ENCODE data around the gene GATAD2A. TPM values are rescaled to one million over a fixed set of nuclear protein-coding genes. Genes with fewer than 3 reads are reported as not detected.

GATAD2A gene
- total RNA-seq, 6 experiments from 2014 or later = 23.9 to 59.6 (median 39.2) TPM

- DNase-seq (no peak), ATAC-seq (no peak)
- H3K27ac ChIP-seq = no peak overlapping the region
- no peaks in the 10 kb centered on the region for H3K4me1 ChIP-seq
- H3K36me3 ChIP-seq = no peaks in the 10 kb centered on the region
- H3K4me3 ChIP-seq = no peak overlapping the region
- H3K27me3 ChIP-seq = no peaks in the 10 kb centered on the region
- TF ChIP-seq POLR2A (IDR thresholded peaks at IDR 0.05) = no peak
- TF ChIP-seq, protein P1, sequence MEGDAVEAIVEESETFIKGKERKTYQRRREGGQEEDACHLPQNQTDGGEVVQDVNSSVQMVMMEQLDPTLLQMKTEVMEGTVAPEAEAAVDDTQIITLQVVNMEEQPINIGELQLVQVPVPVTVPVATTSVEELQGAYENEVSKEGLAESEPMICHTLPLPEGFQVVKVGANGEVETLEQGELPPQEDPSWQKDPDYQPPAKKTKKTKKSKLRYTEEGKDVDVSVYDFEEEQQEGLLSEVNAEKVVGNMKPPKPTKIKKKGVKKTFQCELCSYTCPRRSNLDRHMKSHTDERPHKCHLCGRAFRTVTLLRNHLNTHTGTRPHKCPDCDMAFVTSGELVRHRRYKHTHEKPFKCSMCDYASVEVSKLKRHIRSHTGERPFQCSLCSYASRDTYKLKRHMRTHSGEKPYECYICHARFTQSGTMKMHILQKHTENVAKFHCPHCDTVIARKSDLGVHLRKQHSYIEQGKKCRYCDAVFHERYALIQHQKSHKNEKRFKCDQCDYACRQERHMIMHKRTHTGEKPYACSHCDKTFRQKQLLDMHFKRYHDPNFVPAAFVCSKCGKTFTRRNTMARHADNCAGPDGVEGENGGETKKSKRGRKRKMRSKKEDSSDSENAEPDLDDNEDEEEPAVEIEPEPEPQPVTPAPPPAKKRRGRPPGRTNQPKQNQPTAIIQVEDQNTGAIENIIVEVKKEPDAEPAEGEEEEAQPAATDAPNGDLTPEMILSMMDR (IDR thresholded peaks at IDR 0.05) = no peak
- no peaks in the 10 kb centered on the region for H3K9me3 ChIP-seq
- 68% methylated on average over 3 of the region's 10 CpGs for WGBS (ENCODE audit: insufficient coverage, low coverage, low lambda C conversion rate, missing lambda C conversion rate)
- intact Hi-C loops (cut with DNase I) = no loop called here
Observed at GRCh38 chr19:19553670-19554069, 148.2 kb downstream of the GATAD2A start.

- H3K4me3 ChIP-seq = no peak overlapping the region
- intact Hi-C loops (cut with DNase I) = no loop called here
- no peaks in the 10 kb centered on the region for H3K36me3 ChIP-seq
- no peak for DNase-seq
- H3K27ac ChIP-seq = no peak overlapping the region
- 69% methylated on average over 14 of the region's 34 CpGs for WGBS (ENCODE audit: insufficient coverage, low coverage, low lambda C conversion rate, missing lambda C conversion rate)
- TF ChIP-seq, protein P1 (IDR thresholded peaks at IDR 0.05) = peak; percentile 34 to 63 (median 56)
- no peak for TF ChIP-seq POLR2A (IDR thresholded peaks at IDR 0.05)
- H3K4me1 ChIP-seq = no peaks in the 10 kb centered on the region
- no peaks in the 10 kb centered on the region for H3K27me3 ChIP-seq
- H3K9me3 ChIP-seq = no peaks in the 10 kb centered on the region
- ATAC-seq = peak; percentile 48 to 72 (median 65)
Observed at GRCh38 chr19:19554074-19555023, 148.9 kb downstream of the GATAD2A start.

DNA sequence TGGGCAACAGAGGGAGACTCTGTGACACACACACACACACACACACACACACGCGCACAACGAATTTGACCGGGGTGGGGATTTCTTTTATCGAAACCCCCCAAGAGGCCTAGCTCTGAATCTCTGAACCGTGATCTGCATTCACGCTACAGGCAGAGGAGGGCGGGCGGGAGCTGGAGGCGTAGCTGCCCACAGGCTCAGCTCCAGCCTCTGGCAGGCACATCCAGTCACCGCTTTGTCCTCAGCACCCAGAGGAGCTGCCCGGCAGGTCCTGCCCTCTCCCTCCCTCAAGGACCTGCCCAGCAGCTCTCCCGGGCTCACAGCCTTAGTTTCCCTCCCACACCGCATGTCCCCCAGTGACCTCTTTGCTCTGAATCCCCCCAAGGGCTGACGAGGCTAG lies 152.6 kb downstream of the GATAD2A start:
- DNase-seq = no peak
- Histone ChIP-seq H3K27ac (no peak overlapping the region), H3K36me3 (no peaks in the 10 kb centered on the region), H3K4me1 (no peaks in the 10 kb centered on the region), H3K4me3 (no peak overlapping the region), H3K9me3 (no peaks in the 10 kb centered on the region), H3K27me3 (no peaks in the 10 kb centered on the region)
- no peak for ATAC-seq
- WGBS (ENCODE audit: insufficient coverage, low coverage, low lambda C conversion rate, missing lambda C conversion rate) = 64% methylated on average over 4 of the region's 15 CpGs
- no peak for TF ChIP-seq POLR2A (IDR thresholded peaks at IDR 0.05)
- TF ChIP-seq, protein P1 (IDR thresholded peaks at IDR 0.05) = no peak
- intact Hi-C loops (cut with DNase I) = no loop called here

MicroRNAs within 50 kb of the gene (microRNA counts, 767-probe panel; counts per million panel counts)
- microRNA hsa-miR-640 = 237 counts per million

Small RNAs within 50 kb of the gene (microRNA-seq; reads per million reads assigned to microRNA genes)
- gene MIR640 = 0 reads per million in 2 donors

Small RNAs within 50 kb of the gene (small RNA-seq; reads per million reads assigned to genes)
- 0 reads per million in 2 experiments for gene MIR640

Other genes starting within 250 kb of the GATAD2A start
- 1 to 10 TPM in 2 of 6 experiments, under 1 TPM in 2, not detected in 2; 0.24 to 2.1 (median 0.97) TPM for gene MEF2B, start 235.4 kb upstream of the GATAD2A start, total RNA-seq
- 10 to 100 TPM in 3 of 6 experiments, 1 to 10 TPM in 3; 6.0 to 12.2 (median 9.8) TPM for gene BORCS8, start 213.5 kb upstream of the GATAD2A start, total RNA-seq
- 10 to 100 TPM; 13.8 to 21.2 (median 17.3) TPM for gene RFXANK, start 213.4 kb upstream of the GATAD2A start, total RNA-seq
- 10 to 100 TPM in 1 of 6 experiments, 1 to 10 TPM in 5; 2.6 to 11.3 (median 5.4) TPM for gene NR2C2AP, start 202.3 kb upstream of the GATAD2A start, total RNA-seq
- under 1 TPM in 4 of 6 experiments, not detected in 2; 0.04 to 0.07 (median 0.06) TPM for gene NCAN, start 193.7 kb upstream of the GATAD2A start, total RNA-seq
- 10 to 100 TPM; 10.9 to 64.1 (median 25.3) TPM for gene TM6SF2, start 132.4 kb upstream of the GATAD2A start, total RNA-seq
- 10 to 100 TPM; 19.7 to 25.9 (median 23.6) TPM for gene SUGP1, start 85.2 kb upstream of the GATAD2A start, total RNA-seq
- 10 to 100 TPM; 10.4 to 30.4 (median 19.3) TPM for gene MAU2, start 84.8 kb upstream of the GATAD2A start, total RNA-seq
- 1 to 10 TPM in 4 of 6 experiments, under 1 TPM in 2; 0.53 to 2.9 (median 1.1) TPM for gene TSSK6, start 109.9 kb downstream of the GATAD2A start, total RNA-seq
- gene NDUFA13, start 110.5 kb downstream of the GATAD2A start, total RNA-seq = 100 to 1,000 TPM in 4 of 6 experiments, 10 to 100 TPM in 2; 20.8 to 202 (median 154) TPM
- gene YJEFN3, start 123.2 kb downstream of the GATAD2A start, total RNA-seq = 1 to 10 TPM in 4 of 6 experiments, under 1 TPM in 2; 0.31 to 4.2 (median 1.8) TPM
- gene CILP2, start 132.6 kb downstream of the GATAD2A start, total RNA-seq = under 1 TPM in 4 of 6 experiments, not detected in 2; 0.05 to 0.33 (median 0.19) TPM
- under 1 TPM in 1 of 6 experiments, not detected in 5; 0.87 TPM for gene PBX4, start 213.0 kb downstream of the GATAD2A start, total RNA-seq
- gene LPAR2, start 222.5 kb downstream of the GATAD2A start, total RNA-seq = 1 to 10 TPM; 1.7 to 2.7 (median 2.2) TPM
- 1 to 10 TPM; 3.5 to 8.0 (median 4.4) TPM for gene GMIP, start 238.0 kb downstream of the GATAD2A start, total RNA-seq